Spleen (tissue), 11 donors: Measurements from ENCODE around the gene ITPA. TPM values are rescaled to one million over a fixed set of nuclear protein-coding genes. Genes with fewer than 3 reads are reported as not detected.

Experiments used
- DNase-seq: peaks from one replicate; pipeline ENCODE4 v3.0.0-alpha.2; 2020
- H3K27ac ChIP-seq, 8 donors: fragments of 200-600 bp; sonication (generic) in 7 of 8; 1 replicate in 4 of 8; 2 replicates in 4 of 8; pipeline versions ENCODE4 v1.5.0 to v1.8.0; 2016 to 2021; ENCODE audit warnings: inconsistent platforms in 4 of 8, mild to moderate bottlenecking in 4 of 8, moderate library complexity in 1 of 8
- H3K27me3 ChIP-seq, 7 donors: fragments of 200-600 bp; sonication (generic) in 6 of 7; replicated peaks in 1 of 7; 1 replicate in 4 of 7; 2 replicates in 3 of 7; pipeline versions ENCODE4 v1.5.0 to v1.8.0; 2016 to 2021; ENCODE audit warnings: inconsistent platforms in 3 of 7, mild to moderate bottlenecking in 1 of 7
- H3K36me3 ChIP-seq, 6 donors: fragments of 200-600 bp; sonication (generic) in 5 of 6; 1 replicate in 4 of 6; 2 replicates in 2 of 6; pipeline versions ENCODE4 v1.5.0 to v1.8.0; 2016 to 2021; ENCODE audit warnings: inconsistent platforms in 2 of 6
- H3K4me1 ChIP-seq, 6 donors: fragments of 200-600 bp; sonication (generic) in 5 of 6; 1 replicate in 3 of 6; 2 replicates in 3 of 6; pipeline versions ENCODE4 v1.5.0 to v1.8.0; 2016 to 2021; ENCODE audit warnings: inconsistent platforms in 3 of 6
- H3K4me3 ChIP-seq, 8 donors: fragments of 200-600 bp; sonication (generic) in 7 of 8; 1 replicate in 4 of 8; 2 replicates in 4 of 8; pipeline versions ENCODE4 v1.5.0 to v1.8.0; 2016 to 2021; ENCODE audit warnings: inconsistent platforms in 4 of 8, mild to moderate bottlenecking in 4 of 8, moderate library complexity in 2 of 8
- H3K9me3 ChIP-seq, 8 donors: fragments of 200-600 bp; sonication (generic) in 7 of 8; 1 replicate in 4 of 8; 2 replicates in 4 of 8; pipeline versions ENCODE4 v1.5.0 to v1.8.0; 2016 to 2021; ENCODE audit warnings: inconsistent platforms in 4 of 8
- CTCF ChIP-seq, 11 experiments: fragments of 200-600 bp in 7 of 11; fragments of 450-650 bp in 4 of 11; sonication (generic) in 4 of 11; IDR thresholded peaks in 8 of 11; conservative IDR thresholded peaks in 3 of 11; 1 replicate in 7 of 11; 2 replicates in 4 of 11; pipeline versions ENCODE4 v1.4.0 to v1.8.0; 2016 to 2021; ENCODE audit warnings: antibody characterized with exemption in 11 of 11, inconsistent platforms in 4 of 11, mild to moderate bottlenecking in 1 of 11
- POLR2A ChIP-seq, 3 donors: fragments of 450-650 bp; IDR thresholded peaks; one replicate each; pipeline ENCODE4 v1.5.1; 2017; ENCODE audit warnings: antibody characterized with exemption in 3 of 3, mild to moderate bottlenecking in 1 of 3
- POLR2AphosphoS5 ChIP-seq, 3 donors: sonication (generic); formaldehyde crosslinking; IDR thresholded peaks; one replicate each; pipeline ENCODE4 v1.5.1; 2017; ENCODE audit warnings: antibody characterized with exemption in 3 of 3
- WGBS, 5 donors: extraction: QIAGEN DNeasy Blood & Tissue Kit in 3 of 5; methylation state at CpG; one replicate each; pipeline versions ENCODE4 v1.1.5 to v1.1.7; 2013 to 2018; 5-methylcytosine and 5-hydroxymethylcytosine counted together
- intact Hi-C: fragments of 100-400 bp; cut with DNase I; formaldehyde crosslinking; loops from one replicate; pipeline ENCODE4 v1.15.0; 2023; ENCODE audit warnings: low total_unique reads
- polyA plus RNA-seq, 3 donors: library from polyadenylated mRNA; stranded (reverse); fragments of 200-250 nt; gene quantifications; one replicate each; pipeline ENCODE4 v1.2.1, GENCODE V29; 2013
- total RNA-seq, 7 donors: library from RNA; depleted of rRNA in 3 of 7; stranded (reverse); fragments of >200 nt in 3 of 7; fragmentation: NEBNext Ultra II Directional in 4 of 7; extraction: Animal tissue kit (Norgen Biotek cat#: 25700) in 4 of 7; gene quantifications; one replicate each; pipeline versions ENCODE4 v1.1.0 to v1.2.1, GENCODE V29; 2016 to 2021
- donor health status: healthy with polysubstance abuse.
- donor health status: DM: no; HTN: no; CAD: no; lungs with moderate emphysema.
- donor health status: DM: no; HTN: no; CAD: no.
- donor health status: Bipolar disorder and iron deficiency.
- donor health status: healthy.
- donor health status: DM: no; HTN: no; CAD: no.
- donor health status: DM: yes; HTN: yes; CAD: no.

ITPA gene
- total and polyA plus RNA-seq, 10 donors: 26.1 to 173 (median 43.9) TPM

- intact Hi-C loops: no loop called here
- Histone ChIP-seq H3K27me3 (no peaks in the 10 kb centered on the region), H3K4me3 (no peak overlapping the region), H3K4me1 (no peaks in the 10 kb centered on the region), H3K36me3 (peaks cover 0 to 100% (median 85%) of the 10 kb centered on the region in 6 donors), H3K9me3 (no peaks in the 10 kb centered on the region), H3K27ac (no peak overlapping the region)
- TF ChIP-seq POLR2AphosphoS5 (IDR thresholded peaks at IDR 0.05) (no peak), POLR2A (IDR thresholded peaks at IDR 0.05) (no peak), CTCF (IDR thresholded peaks at IDR 0.05 in 8 of 11, conservative IDR thresholded peaks at IDR 0.05 in 3 of 11) (no peak)
- peak; percentile 45 for DNase-seq
- 86 to 97% (median 92%) methylated on average over 10 to 14 of the region's 14 CpGs for WGBS, 5 donors
These were observed 15.3 kb upstream of the ITPA start for GRCh38 chr20:3193806-3194616.

GRCh38 chr20:3194617-3195280 is 14.5 kb upstream of the ITPA start:
- intact Hi-C loops: no loop called here
- peaks cover 0 to 100% (median 90%) of the 10 kb centered on the region in 6 donors for H3K36me3 ChIP-seq

GRCh38 chr20:3195590-3196237 is 13.6 kb upstream of the ITPA start:
- Histone ChIP-seq H3K4me1 (no peaks in the 10 kb centered on the region), H3K4me3 (no peak overlapping the region), H3K27ac (no peak overlapping the region), H3K9me3 (no peaks in the 10 kb centered on the region), H3K36me3 (peaks cover 0 to 100% (median 90%) of the 10 kb centered on the region in 6 donors), H3K27me3 (no peaks in the 10 kb centered on the region)
- TF ChIP-seq POLR2A (IDR thresholded peaks at IDR 0.05) (no peak), CTCF (IDR thresholded peaks at IDR 0.05 in 8 of 11, conservative IDR thresholded peaks at IDR 0.05 in 3 of 11) (no peak), POLR2AphosphoS5 (IDR thresholded peaks at IDR 0.05) (no peak)
- 88 to 97% (median 92%) methylated on average over 7 of the region's 7 CpGs for WGBS, 5 donors
- peak; percentile 12 for DNase-seq
- intact Hi-C loops: no loop called here

More at GRCh38 chr20:3194617-3195280, 14.5 kb upstream of the ITPA start:
- Histone ChIP-seq H3K9me3 (no peaks in the 10 kb centered on the region), H3K4me3 (no peak overlapping the region), H3K27ac (no peak overlapping the region), H3K4me1 (no peaks in the 10 kb centered on the region), H3K27me3 (no peaks in the 10 kb centered on the region)
- DNase-seq: peak; percentile 49
- peak in 2 of 3 donors; percentile 10 to 54 for TF ChIP-seq POLR2AphosphoS5 (IDR thresholded peaks at IDR 0.05)
- no peak for TF ChIP-seq CTCF (IDR thresholded peaks at IDR 0.05 in 8 of 11, conservative IDR thresholded peaks at IDR 0.05 in 3 of 11)
- 89 to 95% (median 92%) methylated on average over 10 of the region's 10 CpGs for whole genome bisulfite sequencing, 5 donors
